ENCODE measurements around the gene SUSD6.

- no peak for TF ChIP-seq POLR2A (IDR thresholded peaks at IDR 0.05; ENCODE audit: low read depth, low read length)
- TF ChIP-seq SPI1 (IDR thresholded peaks at IDR 0.05; ENCODE audit: low read depth, low read length): no peak
- no peak for TF ChIP-seq TAF1 (IDR thresholded peaks at IDR 0.05; ENCODE audit: low read depth, low read length)
Measured at GRCh38 chr14:69580009-69580577, 31.3 kb upstream of the SUSD6 start.

All from GM12891 (cell line).